Uterus (tissue), 4 donors: ENCODE measurements around the gene STAP2. TPM values are rescaled to one million over a fixed set of nuclear protein-coding genes. Genes with fewer than 3 reads are reported as not detected.

Experiments
- DNase-seq, 2 donors: peaks; one replicate each; pipeline ENCODE4 v3.0.0-alpha.2; 2019 to 2020
- H3K27ac ChIP-seq, 2 donors: fragments of 200-600 bp; sonication (generic); 1 replicate in 1 of 2; 2 replicates in 1 of 2; pipeline ENCODE4 v1.5.1; 2016 to 2018
- H3K27me3 ChIP-seq, 2 donors: fragments of 200-600 bp; sonication (generic); one replicate each; pipeline ENCODE4 v1.5.1; 2018 to 2019; ENCODE audit warnings: control low read depth in 1 of 2
- H3K36me3 ChIP-seq, 2 donors: fragments of 200-600 bp; sonication (generic); one replicate each; pipeline ENCODE4 v1.5.1; 2019; ENCODE audit warnings: control low read depth in 1 of 2
- H3K4me1 ChIP-seq, 2 donors: fragments of 200-600 bp; sonication (generic); one replicate each; pipeline ENCODE4 v1.5.1; 2018 to 2019; ENCODE audit warnings: control low read depth in 1 of 2
- H3K4me3 ChIP-seq, 2 donors: fragments of 200-600 bp; sonication (generic); 1 replicate in 1 of 2; 2 replicates in 1 of 2; pipeline ENCODE4 v1.5.1; 2018 to 2019; ENCODE audit warnings: mild to moderate bottlenecking in 1 of 2
- H3K9me3 ChIP-seq, 2 donors: fragments of 200-600 bp; sonication (generic); one replicate each; pipeline ENCODE4 v1.5.1; 2019; ENCODE audit warnings: control low read depth in 1 of 2
- CTCF ChIP-seq, 4 experiments: fragments of 200-600 bp in 2 of 4; fragments of 450-650 bp in 2 of 4; sonication (generic) in 2 of 4; IDR thresholded peaks; one replicate each; pipeline ENCODE4 v1.5.1; 2016 to 2019; ENCODE audit warnings: antibody characterized with exemption in 4 of 4, mild to moderate bottlenecking in 2 of 4, moderate library complexity in 1 of 4
- POLR2A ChIP-seq, 2 donors: fragments of 450-650 bp; IDR thresholded peaks; one replicate each; pipeline ENCODE4 v1.6.1; 2016; ENCODE audit warnings: antibody characterized with exemption in 2 of 2, mild to moderate bottlenecking in 1 of 2, moderate library complexity in 1 of 2
- intact Hi-C: fragments of 100-400 bp; cut with DNase I; formaldehyde crosslinking; loops from one replicate; pipeline ENCODE4 v1.15.1; 2023; ENCODE audit warnings: low total_unique reads
- total RNA-seq, 4 donors: library from RNA; depleted of rRNA in 3 of 4; stranded (reverse); fragments of >200 nt in 3 of 4; gene quantifications; one replicate each; pipeline versions ENCODE4 v1.1.0 to v1.2.4, GENCODE V29; 2014 to 2023
- donor health status: DM: yes; HTN: yes; CAD: no.

Gene STAP2
- 1 to 10 TPM in 3 of 4 donors, under 1 TPM in 1; 0.29 to 9.4 (median 6.2) TPM for total RNA-seq

- intact Hi-C loops = no loop called here
- no peak for DNase-seq
- H3K27ac ChIP-seq = peak within 1 kb of the TSS; percentile 53 to 70
- H3K27me3 ChIP-seq = no peaks in the 10 kb centered on the region
- no peaks in the 10 kb centered on the region for H3K36me3 ChIP-seq
- peaks cover 0 to under 1% of the 10 kb centered on the region in 2 donors for H3K4me1 ChIP-seq
- H3K4me3 ChIP-seq = peak within 1 kb of the TSS; percentile 36 to 43
- TF ChIP-seq POLR2A (IDR thresholded peaks at IDR 0.05) (peak in 1 of 2 donors; percentile 16), CTCF (IDR thresholded peaks at IDR 0.05) (no peak)
- H3K9me3 ChIP-seq = no peaks in the 10 kb centered on the region
Measured at GRCh38 chr19:4338441-4339355, at the start of gene STAP2. STAP2 (minus strand) TSS chr19:4338827; CDS start chr19:4338753, 74 bp downstream.

GRCh38 chr19:4386041-4386782, 47.6 kb upstream of the STAP2 start:
- intact Hi-C loops = no loop called here
- H3K9me3 ChIP-seq = no peaks in the 10 kb centered on the region
- no peak overlapping the region for H3K27ac ChIP-seq
- H3K36me3 ChIP-seq = no peaks in the 10 kb centered on the region
- DNase-seq = no peak
- peaks cover 6 to 25% of the 10 kb centered on the region in 2 donors for H3K4me1 ChIP-seq
- no peak for TF ChIP-seq POLR2A (IDR thresholded peaks at IDR 0.05)
- no peak for TF ChIP-seq CTCF (IDR thresholded peaks at IDR 0.05)
- no peak overlapping the region for H3K4me3 ChIP-seq
- no peaks in the 10 kb centered on the region for H3K27me3 ChIP-seq

- TF ChIP-seq CTCF (IDR thresholded peaks at IDR 0.05) = no peak
- TF ChIP-seq POLR2A (IDR thresholded peaks at IDR 0.05) = no peak
- Histone ChIP-seq H3K27me3 (no peaks in the 10 kb centered on the region), H3K9me3 (no peaks in the 10 kb centered on the region), H3K4me3 (no peak overlapping the region), H3K4me1 (peaks cover 0 to 17% of the 10 kb centered on the region in 2 donors), H3K36me3 (no peaks in the 10 kb centered on the region), H3K27ac (no peak overlapping the region)
- intact Hi-C loops = no loop called here
- no peak for DNase-seq
Measured at GRCh38 chr19:4385291-4386040, 46.8 kb upstream of the STAP2 start.

- H3K4me1 ChIP-seq = peaks cover 7 to 13% of the 10 kb centered on the region in 2 donors
Measured at GRCh38 chr19:4380254-4380727, 41.7 kb upstream of the STAP2 start.

More at GRCh38 chr19:4380254-4380727, 41.7 kb upstream of the STAP2 start:
- Histone ChIP-seq H3K9me3 (no peaks in the 10 kb centered on the region), H3K27me3 (no peaks in the 10 kb centered on the region), H3K4me3 (no peak overlapping the region), H3K27ac (peak overlapping the region; percentile 18 to 61), H3K36me3 (no peaks in the 10 kb centered on the region)
- DNase-seq = peak; percentile 27 to 45
- TF ChIP-seq CTCF (IDR thresholded peaks at IDR 0.05) (no peak), POLR2A (IDR thresholded peaks at IDR 0.05) (no peak)
- intact Hi-C loops = no loop called here
